Stimulated activated CD8-positive, alpha-beta memory T cell treated with anti-CD3 and anti-CD28 coated beads, Interleukin-4, amount 100 ng/mL, for 24 hours (primary cell): Measurements from ENCODE around the gene ZNF276.
A peak's percentile ranks its signal among the peaks of the same experiment; 100 is the strongest.

Experiments
- DNase-seq: peaks from one replicate; pipeline ENCODE4 v3.0.0-alpha.2; 2020; ENCODE audit warnings: low read depth

The ZNF276 gene

DNA sequence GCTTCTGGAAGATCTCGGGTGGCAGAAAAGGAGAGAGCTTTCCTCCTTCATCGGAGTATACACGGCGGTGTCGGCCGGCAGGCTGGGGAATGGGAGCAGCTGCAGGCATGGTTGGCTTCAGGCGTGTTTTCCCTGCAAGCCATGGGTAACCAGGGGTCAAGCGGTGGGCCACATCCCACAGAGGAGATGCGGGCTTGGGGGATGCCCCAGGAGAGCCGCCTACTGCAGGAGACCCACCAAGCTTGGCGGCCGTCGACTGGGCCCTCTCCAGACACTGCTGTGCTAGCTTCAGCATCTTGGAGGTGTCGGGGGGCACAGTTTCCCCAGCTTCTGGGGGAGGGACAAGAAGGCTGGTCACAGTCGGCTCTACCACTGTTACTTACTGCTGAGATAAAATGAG is 4.8 kb upstream of the ZNF276 start:
- no peak for DNase-seq

DNA sequence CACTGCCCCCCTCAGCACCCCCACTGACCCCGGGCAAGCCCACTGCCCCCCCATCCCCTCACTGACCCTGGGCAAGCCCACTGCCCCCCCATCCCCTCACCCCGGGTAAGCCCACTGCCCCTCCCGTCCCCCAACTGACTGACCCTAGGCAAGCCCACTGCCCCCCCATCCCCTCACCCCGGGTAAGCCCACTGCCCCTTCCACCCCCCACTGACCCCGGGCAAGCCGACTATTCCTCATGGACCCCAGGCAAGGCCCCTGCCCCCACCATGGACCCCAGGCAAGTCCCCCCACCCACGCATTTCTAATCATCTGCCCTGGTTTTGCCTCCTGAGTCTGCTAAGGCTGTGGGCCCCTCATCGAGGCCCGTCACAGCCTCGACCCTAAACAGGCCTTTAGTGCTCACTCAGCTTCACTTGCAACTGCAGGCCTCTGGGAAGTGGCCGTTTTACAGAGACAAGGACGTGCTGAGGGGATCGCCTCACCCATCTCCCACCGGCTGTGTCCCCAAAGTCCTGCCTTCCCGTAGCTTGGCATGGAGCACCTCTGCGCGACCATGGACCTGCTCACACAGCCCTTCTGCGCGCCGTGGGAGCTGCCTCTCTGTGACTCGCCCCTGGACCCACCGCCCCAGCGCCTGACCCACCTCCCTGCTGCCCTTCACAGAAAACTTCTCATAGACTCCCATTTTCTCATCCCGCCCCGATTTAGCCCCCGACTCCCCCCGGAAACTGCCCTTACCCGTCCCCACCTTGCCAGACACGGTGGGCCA is 4.2 kb upstream of the ZNF276 start:
- no peak for DNase-seq

DNA sequence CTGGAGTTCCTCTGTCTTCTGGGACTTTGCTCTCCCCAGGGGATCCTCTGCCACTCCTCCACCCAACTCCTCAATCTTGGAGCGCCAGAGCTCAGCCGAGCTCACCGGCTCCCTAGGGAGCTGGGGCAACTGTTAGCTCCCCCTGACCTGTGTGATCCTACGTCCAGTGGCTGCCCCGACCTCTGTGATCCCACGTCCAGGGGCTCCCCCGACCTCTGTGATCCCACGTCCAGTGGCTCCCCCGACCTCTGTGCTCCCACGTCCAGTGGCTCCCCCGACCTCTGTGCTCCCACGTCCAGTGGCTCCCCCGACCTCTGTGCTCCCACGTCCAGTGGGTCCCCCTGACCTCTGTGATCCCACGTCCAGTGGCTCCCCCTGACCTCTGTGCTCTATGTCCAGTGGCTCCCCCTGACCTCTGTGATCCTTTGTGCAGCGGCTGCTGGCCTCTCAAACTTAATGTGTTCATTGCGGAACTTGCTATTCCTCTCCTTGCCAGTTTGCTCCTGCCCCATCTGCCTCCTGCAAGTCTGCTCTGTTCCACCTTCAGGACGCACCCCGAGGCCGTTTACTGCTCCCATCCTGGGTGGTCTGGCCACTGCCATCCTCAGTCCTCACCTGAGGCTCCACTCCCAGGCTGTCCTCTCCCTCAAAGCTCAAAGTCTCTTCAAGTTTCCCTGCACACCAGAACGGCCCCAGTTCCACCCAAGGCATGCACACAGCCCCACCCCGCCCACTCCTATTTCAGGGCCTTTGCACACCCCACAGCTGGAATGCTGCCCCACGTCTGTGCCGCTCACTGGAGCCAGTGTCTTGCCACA is 3.4 kb upstream of the ZNF276 start:
- DNase-seq: no peak

GRCh38 chr16:89720551-89720812 is 855 bp upstream of the ZNF276 start:
- DNase-seq: no peak

DNA sequence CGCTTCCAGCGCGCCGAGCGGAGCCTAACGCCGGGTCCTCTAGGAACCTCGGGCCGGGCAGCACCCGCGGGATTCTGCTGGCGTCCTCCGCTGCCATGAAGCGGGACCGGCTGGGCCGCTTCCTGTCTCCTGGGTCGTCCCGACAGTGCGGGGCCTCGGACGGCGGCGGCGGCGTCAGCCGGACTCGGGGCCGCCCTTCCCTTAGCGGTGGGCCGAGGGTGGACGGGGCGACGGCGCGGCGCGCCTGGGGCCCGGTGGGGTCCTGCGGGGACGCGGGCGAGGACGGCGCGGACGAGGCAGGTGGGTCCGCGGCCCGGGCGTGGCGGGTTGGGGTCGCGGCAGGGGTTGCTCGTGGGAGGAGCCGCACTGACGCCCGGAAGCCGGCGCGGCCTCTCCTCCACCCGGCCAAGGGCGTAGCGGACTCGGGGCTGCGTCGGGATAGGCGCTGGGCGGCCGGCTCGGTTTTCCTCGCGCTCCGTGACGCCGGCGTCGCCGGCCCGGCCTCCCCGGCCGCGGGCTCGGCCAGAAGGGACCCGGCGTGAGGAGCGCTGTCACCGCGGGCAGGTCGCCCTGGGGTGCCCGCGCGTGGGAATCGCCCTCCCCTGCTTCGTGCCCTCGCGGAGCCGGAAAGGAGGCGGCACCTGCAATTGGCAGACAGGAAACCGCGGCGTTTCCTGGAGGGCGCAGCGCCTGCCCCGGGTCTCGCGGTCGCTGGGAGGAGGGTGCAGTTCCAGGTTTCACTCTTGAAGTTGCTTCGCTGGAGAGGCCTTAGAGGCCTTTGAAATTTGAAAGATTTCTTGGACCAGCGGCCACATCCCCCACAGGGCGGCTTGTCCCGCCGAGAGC is 432 bp downstream of the ZNF276 start:
- DNase-seq: peak; percentile 84

DNA sequence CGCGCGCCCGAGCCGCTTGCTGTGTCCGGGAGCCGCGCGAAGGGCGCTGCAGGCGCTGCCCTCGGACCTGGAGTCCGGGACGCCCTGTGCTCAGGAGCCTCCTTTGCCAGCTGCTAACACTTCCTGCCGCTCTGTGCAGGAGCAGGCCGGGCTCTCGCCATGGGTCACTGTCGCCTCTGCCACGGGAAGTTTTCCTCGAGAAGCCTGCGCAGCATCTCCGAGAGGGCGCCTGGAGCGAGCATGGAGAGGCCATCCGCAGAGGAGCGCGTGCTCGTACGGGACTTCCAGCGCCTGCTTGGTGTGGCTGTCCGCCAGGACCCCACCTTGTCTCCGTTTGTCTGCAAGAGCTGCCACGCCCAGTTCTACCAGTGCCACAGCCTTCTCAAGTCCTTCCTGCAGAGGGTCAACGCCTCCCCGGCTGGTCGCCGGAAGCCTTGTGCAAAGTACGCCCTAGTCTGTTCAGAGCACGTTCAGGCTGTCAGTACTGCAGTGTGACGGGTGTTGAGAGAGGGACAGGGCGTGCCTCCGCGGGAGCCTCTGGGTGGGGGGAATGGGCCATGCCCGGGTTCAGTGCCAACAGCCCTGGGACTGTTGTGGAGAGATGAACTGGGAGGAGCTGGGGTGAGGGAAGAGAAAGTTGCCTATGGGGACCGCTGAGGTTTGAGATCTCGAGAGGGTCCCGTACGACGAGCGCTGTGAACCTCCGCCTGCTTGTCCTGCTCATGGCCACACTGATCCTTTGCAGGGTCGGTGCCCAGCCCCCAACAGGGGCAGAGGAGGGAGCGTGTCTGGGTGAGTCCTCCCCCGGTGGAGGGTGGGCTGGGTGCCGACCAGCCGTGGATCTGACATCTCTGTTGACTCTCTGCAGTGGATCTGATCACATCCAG is 1.3 kb downstream of the ZNF276 start:
- DNase-seq: no peak

DNA sequence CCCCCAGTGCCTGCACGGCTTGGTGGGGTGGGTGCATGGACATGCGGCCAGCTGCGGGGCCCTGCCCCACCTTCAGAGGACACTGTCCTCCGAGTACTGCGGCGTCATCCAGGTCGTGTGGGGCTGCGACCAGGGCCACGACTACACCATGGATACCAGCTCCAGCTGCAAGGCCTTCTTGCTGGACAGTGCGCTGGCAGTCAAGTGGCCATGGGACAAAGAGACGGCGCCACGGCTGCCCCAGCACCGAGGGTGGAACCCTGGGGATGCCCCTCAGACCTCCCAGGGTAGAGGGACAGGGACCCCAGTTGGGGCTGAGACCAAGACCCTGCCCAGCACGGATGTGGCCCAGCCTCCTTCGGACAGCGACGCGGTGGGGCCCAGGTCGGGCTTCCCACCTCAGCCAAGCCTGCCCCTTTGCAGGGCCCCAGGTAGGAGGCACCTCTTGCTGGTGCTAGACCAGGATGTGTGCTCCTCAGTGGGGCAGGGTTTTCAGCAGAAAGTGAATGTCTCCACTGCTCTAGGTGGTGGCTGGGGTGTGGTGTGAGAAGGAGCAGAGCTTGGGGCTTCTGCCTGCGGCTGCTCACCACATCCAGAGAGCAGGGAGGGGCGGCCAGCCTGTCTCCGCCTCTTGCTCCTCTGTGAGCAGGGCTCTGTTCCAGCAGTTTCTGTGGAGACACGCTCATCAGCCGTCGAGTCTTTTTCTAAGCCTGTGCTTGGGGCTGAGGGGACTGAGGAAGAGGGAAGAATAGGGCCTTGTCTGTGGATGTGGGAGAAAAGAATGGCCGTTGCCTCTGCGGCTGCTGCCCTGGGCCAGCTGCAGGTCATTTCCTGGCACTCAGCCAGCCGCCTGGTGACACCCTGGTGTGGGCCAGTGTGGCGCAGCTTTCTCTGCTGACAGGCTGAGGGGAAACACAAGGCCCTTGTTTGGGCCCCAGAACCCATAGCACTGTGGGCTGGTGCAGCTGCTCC is 2.2 kb downstream of the ZNF276 start:
- DNase-seq: peak; percentile 68

- DNase-seq: no peak
Measured at GRCh38 chr16:89727406-89728120, 6.2 kb downstream of the ZNF276 start.

- no peak for DNase-seq
Measured at GRCh38 chr16:89729293-89729692, 8.0 kb downstream of the ZNF276 start.

GRCh38 chr16:89729863-89730593 is 8.7 kb downstream of the ZNF276 start:
- no peak for DNase-seq

- no peak for DNase-seq
Measured at GRCh38 chr16:89730610-89731234, 9.4 kb downstream of the ZNF276 start.

GRCh38 chr16:89732142-89732917 is 11.0 kb downstream of the ZNF276 start:
- DNase-seq: no peak

DNA sequence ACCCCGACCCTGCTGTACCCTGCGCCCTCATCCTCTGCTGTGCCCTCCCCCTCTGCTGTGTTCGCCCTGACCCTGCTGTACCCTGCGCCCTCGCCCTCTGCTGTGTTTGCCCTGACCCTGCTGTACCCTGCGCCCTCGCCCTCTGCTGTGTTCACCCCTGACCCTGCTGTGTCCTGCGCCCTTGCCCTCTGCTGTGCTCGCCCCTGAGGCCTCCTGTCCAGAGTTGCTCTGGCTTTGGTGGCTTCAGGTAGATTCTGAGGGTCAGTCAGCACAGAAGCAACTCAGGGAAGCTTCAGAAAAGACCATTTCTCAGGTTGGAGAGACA is 11.5 kb downstream of the ZNF276 start:
- DNase-seq: no peak

DNA sequence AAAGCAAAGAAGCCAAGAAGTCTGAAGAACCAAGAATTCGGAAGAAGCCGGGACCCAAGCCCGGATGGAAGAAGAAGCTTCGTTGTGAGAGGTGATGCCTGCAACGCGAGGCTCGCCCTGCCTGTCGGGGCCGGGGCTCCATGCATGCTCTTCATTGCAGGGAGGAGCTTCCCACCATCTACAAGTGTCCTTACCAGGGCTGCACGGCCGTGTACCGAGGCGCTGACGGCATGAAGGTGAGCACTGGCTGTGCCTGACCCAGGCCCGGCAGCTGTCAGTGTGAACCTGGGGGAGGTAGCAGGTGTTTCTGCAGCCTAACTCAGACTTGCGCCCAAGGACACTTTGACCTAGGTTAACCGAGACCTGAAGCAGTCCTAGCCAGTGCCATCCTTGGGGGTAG is 12.0 kb downstream of the ZNF276 start:
- DNase-seq: no peak

DNA sequence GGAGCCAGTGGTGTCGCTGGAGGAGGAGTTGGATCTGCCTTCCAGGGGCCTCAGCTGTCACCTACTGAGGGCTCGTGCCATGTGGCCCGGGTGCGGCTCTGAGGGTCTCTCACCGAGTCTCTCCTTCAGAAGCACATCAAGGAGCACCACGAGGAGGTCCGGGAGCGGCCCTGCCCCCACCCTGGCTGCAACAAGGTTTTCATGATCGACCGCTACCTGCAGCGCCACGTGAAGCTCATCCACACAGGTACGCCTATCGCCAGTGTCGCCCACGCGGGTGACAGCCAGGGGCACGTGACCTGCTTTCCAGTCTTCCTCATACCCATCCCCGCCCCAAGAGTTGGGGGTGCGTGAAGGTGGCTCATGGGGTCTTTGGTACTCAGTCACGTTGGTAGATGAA is 12.5 kb downstream of the ZNF276 start:
- no peak for DNase-seq

- no peak for DNase-seq
Measured at GRCh38 chr16:89736554-89736953, 15.2 kb downstream of the ZNF276 start.

DNA sequence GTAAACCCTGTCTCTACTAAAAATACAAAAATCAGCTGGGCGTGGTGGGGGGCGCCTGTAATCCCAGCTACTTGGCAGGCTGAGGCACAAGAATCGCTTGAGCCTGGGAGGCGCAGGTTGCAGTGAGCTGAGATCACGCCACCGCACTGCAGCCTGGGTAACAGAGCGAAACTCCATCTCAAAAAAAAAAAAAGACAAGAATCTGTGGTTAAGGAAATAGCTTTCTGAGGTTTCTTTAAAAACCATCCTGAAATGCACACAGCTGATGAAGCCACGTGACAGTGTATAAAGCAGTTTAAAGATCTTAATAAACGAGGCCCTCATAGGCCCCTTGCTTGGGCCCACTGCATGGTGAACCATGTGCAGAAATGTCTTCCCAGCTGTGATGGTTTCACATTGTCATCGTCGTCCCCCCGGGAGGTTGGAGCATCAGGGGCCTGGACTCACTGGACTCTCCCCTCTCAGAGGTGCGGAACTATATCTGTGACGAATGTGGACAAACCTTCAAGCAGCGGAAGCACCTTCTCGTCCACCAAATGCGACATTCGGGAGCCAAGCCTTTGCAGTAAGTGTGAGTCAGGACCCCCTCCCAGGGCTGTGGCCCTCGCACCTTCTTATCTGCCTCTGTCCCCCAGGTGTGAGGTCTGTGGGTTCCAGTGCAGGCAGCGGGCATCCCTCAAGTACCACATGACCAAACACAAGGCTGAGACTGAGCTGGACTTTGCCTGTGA is 16.2 kb downstream of the ZNF276 start:
- DNase-seq: no peak

GRCh38 chr16:89738072-89738377 is 16.7 kb downstream of the ZNF276 start:
- no peak for DNase-seq
